OCI-LY3 (cell line): ENCODE results near the gene GPR132.
"Not testable (repeated sequence)": the region's sequence is repeated elsewhere in the genome, so short reads cannot be mapped to it uniquely, and the experiment has no call there.

Experiments used
- H2AFZ ChIP-seq: fragments of 200-600, 300-600 bp; shearing (Covaris generic); 2 replicates; pipeline ENCODE4 v1.6.0; 2014; ENCODE audit warnings: antibody characterized with exemption, low read depth, low read length
- H3K27ac ChIP-seq: fragments of 200-600, 300-600 bp; sonication (generic); 2 replicates; pipeline ENCODE4 v1.5.1; 2014; ENCODE audit warnings: mild to moderate bottlenecking, low read length, moderate library complexity, mixed read lengths
- H3K27me3 ChIP-seq: fragments of 200-600, 300-600 bp; sonication (generic); 2 replicates; pipeline ENCODE4 v1.6.1; 2014; ENCODE audit warnings: low read depth, low read length, mixed read lengths
- H3K36me3 ChIP-seq: fragments of 200-600, 300-600 bp; sonication (generic); replicated peaks from 2 replicates; pipeline ENCODE3; 2014; ENCODE audit warnings: low read depth, low read length, mixed read lengths
- H3K4me1 ChIP-seq: fragments of 300-600, 200-600 bp; sonication (generic); 2 replicates; pipeline ENCODE4 v1.6.1; 2014; ENCODE audit warnings: low read length, mixed read lengths
- H3K4me2 ChIP-seq: fragments of 200-600, 300-600 bp; sonication (generic); 2 replicates; pipeline ENCODE4 v1.6.1; 2014; ENCODE audit warnings: low read length, mixed read lengths
- H3K4me3 ChIP-seq: fragments of 300-600, 200-600 bp; sonication (generic); 2 replicates; pipeline ENCODE4 v1.5.1; 2014; ENCODE audit warnings: antibody characterized with exemption, mild to moderate bottlenecking, low read length, moderate library complexity
- H3K79me2 ChIP-seq: fragments of 300-600, 200-600 bp; shearing (Covaris generic); 2 replicates; pipeline ENCODE4 v1.6.1; 2014; ENCODE audit warnings: mild to moderate bottlenecking, low read length, mixed read lengths
- H3K9ac ChIP-seq: fragments of 300-600, 200-600 bp; shearing (Covaris generic); 2 replicates; pipeline ENCODE4 v1.6.0; 2014; ENCODE audit warnings: mild to moderate bottlenecking, low read length, moderate library complexity
- H3K9me3 ChIP-seq: fragments of 200-600, 300-600 bp; shearing (Covaris generic); 2 replicates; pipeline ENCODE4 v1.6.1; 2014; ENCODE audit warnings: low read length, mixed read lengths; ENCODE audit not compliant: insufficient read depth
- H4K20me1 ChIP-seq: fragments of 200-600, 300-600 bp; sonication (generic); 2 replicates; pipeline ENCODE4 v1.6.1; 2016; ENCODE audit warnings: low read length, mixed read lengths; ENCODE audit not compliant: insufficient read depth
- EZH2phosphoT487 ChIP-seq: fragments of 200-600 bp; shearing (Covaris generic); IDR thresholded peaks from 2 replicates; pipeline ENCODE4 v1.6.1; 2018; ENCODE audit warnings: antibody characterized with exemption, mixed run types, low read depth
- TF ChIP-seq, protein P1 (sequence below): fragments of 200-600, 300-600 bp; sonication (generic); IDR thresholded peaks from 2 replicates; pipeline ENCODE4 v1.5.1; 2014; ENCODE audit warnings: antibody characterized with exemption, low read length, low read depth

Gene GPR132

GRCh38 chr14:105042813-105043212, 22.4 kb downstream of the GPR132 start:
- H3K4me3 ChIP-seq = no peak overlapping the region
- H3K36me3 ChIP-seq = no peaks in the 10 kb centered on the region
- no peak overlapping the region for H3K27ac ChIP-seq
- no peaks in the 10 kb centered on the region for H3K9me3 ChIP-seq
- peaks cover 4% of the 10 kb centered on the region for H4K20me1 ChIP-seq
- H3K27me3 ChIP-seq = no peaks in the 10 kb centered on the region; the same call in 1 of the 2 replicates
- no peak for TF ChIP-seq EZH2phosphoT487
- TF ChIP-seq, protein P1, sequence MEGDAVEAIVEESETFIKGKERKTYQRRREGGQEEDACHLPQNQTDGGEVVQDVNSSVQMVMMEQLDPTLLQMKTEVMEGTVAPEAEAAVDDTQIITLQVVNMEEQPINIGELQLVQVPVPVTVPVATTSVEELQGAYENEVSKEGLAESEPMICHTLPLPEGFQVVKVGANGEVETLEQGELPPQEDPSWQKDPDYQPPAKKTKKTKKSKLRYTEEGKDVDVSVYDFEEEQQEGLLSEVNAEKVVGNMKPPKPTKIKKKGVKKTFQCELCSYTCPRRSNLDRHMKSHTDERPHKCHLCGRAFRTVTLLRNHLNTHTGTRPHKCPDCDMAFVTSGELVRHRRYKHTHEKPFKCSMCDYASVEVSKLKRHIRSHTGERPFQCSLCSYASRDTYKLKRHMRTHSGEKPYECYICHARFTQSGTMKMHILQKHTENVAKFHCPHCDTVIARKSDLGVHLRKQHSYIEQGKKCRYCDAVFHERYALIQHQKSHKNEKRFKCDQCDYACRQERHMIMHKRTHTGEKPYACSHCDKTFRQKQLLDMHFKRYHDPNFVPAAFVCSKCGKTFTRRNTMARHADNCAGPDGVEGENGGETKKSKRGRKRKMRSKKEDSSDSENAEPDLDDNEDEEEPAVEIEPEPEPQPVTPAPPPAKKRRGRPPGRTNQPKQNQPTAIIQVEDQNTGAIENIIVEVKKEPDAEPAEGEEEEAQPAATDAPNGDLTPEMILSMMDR = no peak
- H3K4me2 ChIP-seq = no peak overlapping the region
- H2AFZ ChIP-seq = no peak overlapping the region
- H3K9ac ChIP-seq = no peak overlapping the region
- no peaks in the 10 kb centered on the region for H3K79me2 ChIP-seq
- H3K4me1 ChIP-seq = peaks cover 25% of the 10 kb centered on the region

GRCh38 chr14:105041841-105042765, 23.1 kb downstream of the GPR132 start:
- TF ChIP-seq EZH2phosphoT487 = no peak
- TF ChIP-seq, protein P1 = no peak
- Histone ChIP-seq H4K20me1 (no peaks in the 10 kb centered on the region), H3K4me1 (peaks cover 23% of the 10 kb centered on the region)

GRCh38 chr14:105039458-105040205, 25.6 kb downstream of the GPR132 start:
- TF ChIP-seq, protein P1 = no peak
- TF ChIP-seq EZH2phosphoT487 = no peak
- H3K4me3 ChIP-seq = no peak overlapping the region
- no peak overlapping the region for H3K27ac ChIP-seq
- no peaks in the 10 kb centered on the region for H4K20me1 ChIP-seq
- no peaks in the 10 kb centered on the region; the same call in 1 of the 2 replicates for H3K27me3 ChIP-seq
- H3K4me1 ChIP-seq = peaks cover 11% of the 10 kb centered on the region; the same call in 1 of the 2 replicates
- no peaks in the 10 kb centered on the region for H3K79me2 ChIP-seq
- H3K36me3 ChIP-seq = no peaks in the 10 kb centered on the region
- no peak overlapping the region for H3K4me2 ChIP-seq
- H3K9me3 ChIP-seq = no peaks in the 10 kb centered on the region
- no peak overlapping the region for H3K9ac ChIP-seq
- no peak overlapping the region for H2AFZ ChIP-seq

More at GRCh38 chr14:105041841-105042765, 23.1 kb downstream of the GPR132 start:
- H3K4me3 ChIP-seq = no peak overlapping the region
- no peak overlapping the region for H2AFZ ChIP-seq
- no peaks in the 10 kb centered on the region for H3K9me3 ChIP-seq
- no peaks in the 10 kb centered on the region; the same call in 1 of the 2 replicates for H3K27me3 ChIP-seq
- no peak overlapping the region for H3K27ac ChIP-seq
- H3K36me3 ChIP-seq = no peaks in the 10 kb centered on the region
- no peaks in the 10 kb centered on the region for H3K79me2 ChIP-seq
- no peak overlapping the region for H3K4me2 ChIP-seq
- H3K9ac ChIP-seq = no peak overlapping the region

DNA sequence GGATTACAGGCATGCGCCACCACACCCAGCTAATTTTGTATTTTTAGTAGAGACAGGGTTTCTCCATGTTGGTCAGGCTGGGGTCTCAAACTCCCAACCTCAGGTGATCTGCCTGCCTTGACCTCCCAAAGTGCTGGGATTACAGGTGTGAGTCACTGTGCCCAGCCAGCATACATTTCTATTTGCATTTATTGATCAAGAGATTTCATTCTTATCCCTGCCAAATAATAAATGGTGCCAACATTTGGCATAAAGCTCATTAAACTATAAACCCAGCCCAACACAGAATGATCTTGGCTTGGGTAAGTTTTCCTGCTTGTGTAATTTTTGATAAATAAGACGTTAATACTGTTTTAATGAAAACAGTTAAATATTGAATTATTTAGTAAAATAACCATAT, 29.6 kb downstream of the GPR132 start:
- H2AFZ ChIP-seq, H3K4me2 ChIP-seq, H3K27ac ChIP-seq, H4K20me1 ChIP-seq, H3K27me3 ChIP-seq, H3K4me3 ChIP-seq, H3K9ac ChIP-seq, H3K79me2 ChIP-seq, H3K36me3 ChIP-seq, H3K4me1 ChIP-seq, H3K9me3 ChIP-seq: not testable (repeated sequence)
